Gastrocnemius medialis (tissue), 4 donors: ENCODE data around the gene DGCR8.

Experiments used
- POLR2A ChIP-seq, 2 donors: fragments of 450-650 bp; IDR thresholded peaks; one replicate each; pipeline ENCODE4 v1.6.1; 2017; ENCODE audit warnings: antibody characterized with exemption in 2 of 2, mild to moderate bottlenecking in 2 of 2, moderate library complexity in 2 of 2
- TF ChIP-seq, protein P1 (sequence below), 5 experiments: fragments of 450-650 bp in 3 of 5; fragments of 200-600 bp in 2 of 5; sonication (generic) in 2 of 5; IDR thresholded peaks in 4 of 5; conservative IDR thresholded peaks in 1 of 5; 1 replicate in 4 of 5; 2 replicates in 1 of 5; pipeline ENCODE4 v1.5.1; 2016 to 2019; ENCODE audit warnings: antibody characterized with exemption in 5 of 5, mild to moderate bottlenecking in 3 of 5, moderate library complexity in 3 of 5

GRCh38 chr22:20095521-20095920 lies 15.5 kb downstream of the DGCR8 start:
- TF ChIP-seq, protein P1, sequence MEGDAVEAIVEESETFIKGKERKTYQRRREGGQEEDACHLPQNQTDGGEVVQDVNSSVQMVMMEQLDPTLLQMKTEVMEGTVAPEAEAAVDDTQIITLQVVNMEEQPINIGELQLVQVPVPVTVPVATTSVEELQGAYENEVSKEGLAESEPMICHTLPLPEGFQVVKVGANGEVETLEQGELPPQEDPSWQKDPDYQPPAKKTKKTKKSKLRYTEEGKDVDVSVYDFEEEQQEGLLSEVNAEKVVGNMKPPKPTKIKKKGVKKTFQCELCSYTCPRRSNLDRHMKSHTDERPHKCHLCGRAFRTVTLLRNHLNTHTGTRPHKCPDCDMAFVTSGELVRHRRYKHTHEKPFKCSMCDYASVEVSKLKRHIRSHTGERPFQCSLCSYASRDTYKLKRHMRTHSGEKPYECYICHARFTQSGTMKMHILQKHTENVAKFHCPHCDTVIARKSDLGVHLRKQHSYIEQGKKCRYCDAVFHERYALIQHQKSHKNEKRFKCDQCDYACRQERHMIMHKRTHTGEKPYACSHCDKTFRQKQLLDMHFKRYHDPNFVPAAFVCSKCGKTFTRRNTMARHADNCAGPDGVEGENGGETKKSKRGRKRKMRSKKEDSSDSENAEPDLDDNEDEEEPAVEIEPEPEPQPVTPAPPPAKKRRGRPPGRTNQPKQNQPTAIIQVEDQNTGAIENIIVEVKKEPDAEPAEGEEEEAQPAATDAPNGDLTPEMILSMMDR (IDR thresholded peaks at IDR 0.05 in 4 of 5, conservative IDR thresholded peaks at IDR 0.05 in 1 of 5): no peak
- no peak for TF ChIP-seq POLR2A (IDR thresholded peaks at IDR 0.05)
